ENCODE measurements around the gene SSC5D. TPM values are rescaled to one million over a fixed set of nuclear protein-coding genes. Genes with fewer than 3 reads are reported as not detected.
"Not testable (repeated sequence)": the region's sequence is repeated elsewhere in the genome, so short reads cannot be mapped to it uniquely, and the experiment has no call there.

SSC5D gene
- polyA plus RNA-seq, 2 donors = 0.92 to 1.0 TPM

- Histone ChIP-seq H3K36me3 (ENCODE audit: control insufficient read depth in 2 of 2, insufficient read depth in 2 of 2, low read length in 1 of 2) (no peaks in the 10 kb centered on the region), H3K4me1 (ENCODE audit: control insufficient read depth in 2 of 2, insufficient read depth in 2 of 2, low read length in 1 of 2) (peaks cover 0 to 5% of the 10 kb centered on the region in 2 donors), H3K27me3 (ENCODE audit: control insufficient read depth in 1 of 2, insufficient read depth in 2 of 2, low read length in 2 of 2) (no peaks in the 10 kb centered on the region), H3K4me3 (ENCODE audit: low read depth in 1 of 2, low read length in 2 of 2) (no peak overlapping the region), H3K27ac (ENCODE audit: low read depth in 2 of 2, low read length in 1 of 2) (no peak overlapping the region), H3K9me3 (ENCODE audit: control insufficient read depth in 2 of 2, insufficient read depth in 1 of 2, low read depth in 1 of 2, low read length in 1 of 2) (peaks cover 0 to 2% of the 10 kb centered on the region in 2 donors)
- 89 to 92% methylated on average over 22 to 26 of the region's 26 CpGs for WGBS, 2 donors
These were observed 42.8 kb downstream of the SSC5D start for GRCh38 chr19:55530996-55531395.

- H3K27me3 ChIP-seq (ENCODE audit: control insufficient read depth in 1 of 2, insufficient read depth in 2 of 2, low read length in 2 of 2); H3K36me3 ChIP-seq (ENCODE audit: control insufficient read depth in 2 of 2, insufficient read depth in 2 of 2, low read length in 1 of 2); H3K27ac ChIP-seq (ENCODE audit: low read depth in 2 of 2, low read length in 1 of 2); H3K9me3 ChIP-seq (ENCODE audit: control insufficient read depth in 2 of 2, insufficient read depth in 1 of 2, low read depth in 1 of 2, low read length in 1 of 2); H3K4me1 ChIP-seq (ENCODE audit: control insufficient read depth in 2 of 2, insufficient read depth in 2 of 2, low read length in 1 of 2); H3K4me3 ChIP-seq (ENCODE audit: low read depth in 1 of 2, low read length in 2 of 2): not testable (repeated sequence)
- WGBS, 2 donors = 89 to 90% methylated on average over 7 of the region's 7 CpGs
These were observed 46.0 kb downstream of the SSC5D start for GRCh38 chr19:55534280-55534679.

- 74 to 79% methylated on average over 12 of the region's 12 CpGs for WGBS, 2 donors
- no peaks in the 10 kb centered on the region for H3K4me1 ChIP-seq (ENCODE audit: control insufficient read depth in 2 of 2, insufficient read depth in 2 of 2, low read length in 1 of 2)
- H3K27ac ChIP-seq (ENCODE audit: low read depth in 2 of 2, low read length in 1 of 2) = no peak overlapping the region
- no peak overlapping the region for H3K4me3 ChIP-seq (ENCODE audit: low read depth in 1 of 2, low read length in 2 of 2)
- H3K9me3 ChIP-seq (ENCODE audit: control insufficient read depth in 2 of 2, insufficient read depth in 1 of 2, low read depth in 1 of 2, low read length in 1 of 2) = peaks cover 0 to 2% of the 10 kb centered on the region in 2 donors
- no peaks in the 10 kb centered on the region for H3K36me3 ChIP-seq (ENCODE audit: control insufficient read depth in 2 of 2, insufficient read depth in 2 of 2, low read length in 1 of 2)
- no peaks in the 10 kb centered on the region for H3K27me3 ChIP-seq (ENCODE audit: control insufficient read depth in 1 of 2, insufficient read depth in 2 of 2, low read length in 2 of 2)
These were observed 47.1 kb downstream of the SSC5D start for GRCh38 chr19:55535173-55535964.

- H3K36me3 ChIP-seq (ENCODE audit: control insufficient read depth in 2 of 2, insufficient read depth in 2 of 2, low read length in 1 of 2) = no peaks in the 10 kb centered on the region
- WGBS, 2 donors = 89% methylated on average over 22 of the region's 22 CpGs
- no peak overlapping the region for H3K27ac ChIP-seq (ENCODE audit: low read depth in 2 of 2, low read length in 1 of 2)
- H3K27me3 ChIP-seq (ENCODE audit: control insufficient read depth in 1 of 2, insufficient read depth in 2 of 2, low read length in 2 of 2) = no peaks in the 10 kb centered on the region
- H3K9me3 ChIP-seq (ENCODE audit: control insufficient read depth in 2 of 2, insufficient read depth in 1 of 2, low read depth in 1 of 2, low read length in 1 of 2) = peaks cover 0 to 2% of the 10 kb centered on the region in 2 donors
- no peak overlapping the region for H3K4me3 ChIP-seq (ENCODE audit: low read depth in 1 of 2, low read length in 2 of 2)
- H3K4me1 ChIP-seq (ENCODE audit: control insufficient read depth in 2 of 2, insufficient read depth in 2 of 2, low read length in 1 of 2) = no peaks in the 10 kb centered on the region
These were observed 47.7 kb downstream of the SSC5D start for GRCh38 chr19:55535965-55536350.

GRCh38 chr19:55536366-55536765 is 48.1 kb downstream of the SSC5D start:
- Histone ChIP-seq H3K27ac (ENCODE audit: low read depth in 2 of 2, low read length in 1 of 2) (no peak overlapping the region), H3K36me3 (ENCODE audit: control insufficient read depth in 2 of 2, insufficient read depth in 2 of 2, low read length in 1 of 2) (no peaks in the 10 kb centered on the region), H3K4me1 (ENCODE audit: control insufficient read depth in 2 of 2, insufficient read depth in 2 of 2, low read length in 1 of 2) (no peaks in the 10 kb centered on the region), H3K9me3 (ENCODE audit: control insufficient read depth in 2 of 2, insufficient read depth in 1 of 2, low read depth in 1 of 2, low read length in 1 of 2) (no peaks in the 10 kb centered on the region), H3K27me3 (ENCODE audit: control insufficient read depth in 1 of 2, insufficient read depth in 2 of 2, low read length in 2 of 2) (no peaks in the 10 kb centered on the region), H3K4me3 (ENCODE audit: low read depth in 1 of 2, low read length in 2 of 2) (no peak overlapping the region)
- WGBS, 2 donors = 84 to 88% methylated on average over 11 of the region's 11 CpGs

- 31 to 36% methylated on average over 14 of the region's 14 CpGs for WGBS, 2 donors
- no peaks in the 10 kb centered on the region for H3K36me3 ChIP-seq (ENCODE audit: control insufficient read depth in 2 of 2, insufficient read depth in 2 of 2, low read length in 1 of 2)
These were observed 48.9 kb downstream of the SSC5D start, which contains the start of gene SBK2 for GRCh38 chr19:55536951-55537740. Gene SBK2, minus strand, starts transcription at chr19:55537133. Its CDS starts 839 bp downstream, at chr19:55536294.

GRCh38 chr19:55537741-55538111 is 49.5 kb downstream of the SSC5D start:
- H3K27me3 ChIP-seq (ENCODE audit: control insufficient read depth in 1 of 2, insufficient read depth in 2 of 2, low read length in 2 of 2) = no peaks in the 10 kb centered on the region
- no peaks in the 10 kb centered on the region for H3K4me1 ChIP-seq (ENCODE audit: control insufficient read depth in 2 of 2, insufficient read depth in 2 of 2, low read length in 1 of 2)
- H3K27ac ChIP-seq (ENCODE audit: low read depth in 2 of 2, low read length in 1 of 2) = no peak overlapping the region
- 59 to 73% methylated on average over 5 of the region's 5 CpGs for WGBS, 2 donors
- no peaks in the 10 kb centered on the region for H3K36me3 ChIP-seq (ENCODE audit: control insufficient read depth in 2 of 2, insufficient read depth in 2 of 2, low read length in 1 of 2)
- no peaks in the 10 kb centered on the region for H3K9me3 ChIP-seq (ENCODE audit: control insufficient read depth in 2 of 2, insufficient read depth in 1 of 2, low read depth in 1 of 2, low read length in 1 of 2)
- no peak overlapping the region for H3K4me3 ChIP-seq (ENCODE audit: low read depth in 1 of 2, low read length in 2 of 2)

More at GRCh38 chr19:55536951-55537740, 48.9 kb downstream of the SSC5D start, which contains the start of gene SBK2:
- Histone ChIP-seq H3K27me3 (ENCODE audit: control insufficient read depth in 1 of 2, insufficient read depth in 2 of 2, low read length in 2 of 2) (no peaks in the 10 kb centered on the region), H3K27ac (ENCODE audit: low read depth in 2 of 2, low read length in 1 of 2) (no peak within 1 kb of the TSS), H3K4me3 (ENCODE audit: low read depth in 1 of 2, low read length in 2 of 2) (no peak within 1 kb of the TSS), H3K4me1 (ENCODE audit: control insufficient read depth in 2 of 2, insufficient read depth in 2 of 2, low read length in 1 of 2) (no peaks in the 10 kb centered on the region), H3K9me3 (ENCODE audit: control insufficient read depth in 2 of 2, insufficient read depth in 1 of 2, low read depth in 1 of 2, low read length in 1 of 2) (no peaks in the 10 kb centered on the region)

- Histone ChIP-seq H3K27ac (ENCODE audit: low read depth in 2 of 2, low read length in 1 of 2) (no peak overlapping the region), H3K4me1 (ENCODE audit: control insufficient read depth in 2 of 2, insufficient read depth in 2 of 2, low read length in 1 of 2) (no peaks in the 10 kb centered on the region), H3K36me3 (ENCODE audit: control insufficient read depth in 2 of 2, insufficient read depth in 2 of 2, low read length in 1 of 2) (no peaks in the 10 kb centered on the region), H3K4me3 (ENCODE audit: low read depth in 1 of 2, low read length in 2 of 2) (no peak overlapping the region), H3K9me3 (ENCODE audit: control insufficient read depth in 2 of 2, insufficient read depth in 1 of 2, low read depth in 1 of 2, low read length in 1 of 2) (no peaks in the 10 kb centered on the region), H3K27me3 (ENCODE audit: control insufficient read depth in 1 of 2, insufficient read depth in 2 of 2, low read length in 2 of 2) (no peaks in the 10 kb centered on the region)
- 90 to 91% methylated on average over 5 of the region's 5 CpGs for WGBS, 2 donors
These were observed 49.9 kb downstream of the SSC5D start for GRCh38 chr19:55538132-55538531.

- Histone ChIP-seq H3K9me3 (ENCODE audit: control insufficient read depth in 2 of 2, insufficient read depth in 1 of 2, low read depth in 1 of 2, low read length in 1 of 2) (no peaks in the 10 kb centered on the region), H3K27ac (ENCODE audit: low read depth in 2 of 2, low read length in 1 of 2) (no peak overlapping the region), H3K27me3 (ENCODE audit: control insufficient read depth in 1 of 2, insufficient read depth in 2 of 2, low read length in 2 of 2) (no peaks in the 10 kb centered on the region), H3K4me1 (ENCODE audit: control insufficient read depth in 2 of 2, insufficient read depth in 2 of 2, low read length in 1 of 2) (no peaks in the 10 kb centered on the region), H3K36me3 (ENCODE audit: control insufficient read depth in 2 of 2, insufficient read depth in 2 of 2, low read length in 1 of 2) (no peaks in the 10 kb centered on the region), H3K4me3 (ENCODE audit: low read depth in 1 of 2, low read length in 2 of 2) (no peak overlapping the region)
- WGBS, 2 donors = 82 to 85% methylated on average over 33 of the region's 33 CpGs
These were observed 51.1 kb downstream of the SSC5D start for GRCh38 chr19:55539090-55539984.
